HG03342 (cell line): Measurements from ENCODE around the gene MTMR11.

ENCODE experiments used
- ATAC-seq: cut with Tn5 transposase; IDR thresholded peaks from one replicate; pipeline ENCODE4 v1.9.1; 2021; ENCODE audit warnings: mild to moderate bottlenecking, moderate library complexity; ENCODE audit not compliant: unreplicated experiment

The MTMR11 gene

GRCh38 chr1:149937759-149938158 lies 1.1 kb upstream of the MTMR11 start:
- ATAC-seq, result no peak

GRCh38 chr1:149936992-149937705 lies 470 bp upstream of the MTMR11 start:
- ATAC-seq, result no peak

GRCh38 chr1:149934356-149934755 lies 2.3 kb downstream of the MTMR11 start:
- ATAC-seq, result no peak

GRCh38 chr1:149933208-149933607 lies 3.5 kb downstream of the MTMR11 start:
- no peak for ATAC-seq

- ATAC-seq, result no peak
These were observed 4.2 kb downstream of the MTMR11 start for GRCh38 chr1:149932474-149932873.

GRCh38 chr1:149931212-149931790 lies 5.4 kb downstream of the MTMR11 start:
- ATAC-seq, result no peak

- ATAC-seq, result no peak
These were observed 6.8 kb downstream of the MTMR11 start for GRCh38 chr1:149929856-149930255.

- no peak for ATAC-seq
These were observed 8.3 kb downstream of the MTMR11 start for GRCh38 chr1:149928401-149928724.

- ATAC-seq, result peak; percentile 90
These were observed 8.9 kb downstream of the MTMR11 start, which contains the start of gene SF3B4 for GRCh38 chr1:149927563-149928400. Gene SF3B4 (minus strand): TSS chr1:149927803. CDS start chr1:149927759, 44 bp downstream.

GRCh38 chr1:149927056-149927562 lies 9.6 kb downstream of the MTMR11 start:
- ATAC-seq, result no peak

- no peak for ATAC-seq
These were observed 10.4 kb downstream of the MTMR11 start for GRCh38 chr1:149926296-149926695.

GRCh38 chr1:149925751-149926150 lies 10.9 kb downstream of the MTMR11 start:
- no peak for ATAC-seq

GRCh38 chr1:149925345-149925744 lies 11.3 kb downstream of the MTMR11 start:
- no peak for ATAC-seq

GRCh38 chr1:149923626-149924025 lies 13.1 kb downstream of the MTMR11 start:
- no peak for ATAC-seq

- no peak for ATAC-seq
These were observed 19.0 kb downstream of the MTMR11 start, which contains the start of gene SV2A for GRCh38 chr1:149917571-149918144. Gene SV2A (minus strand): TSS chr1:149917844. CDS start chr1:149913840, 4,004 bp downstream.

GRCh38 chr1:149916898-149917252 lies 19.8 kb downstream of the MTMR11 start:
- no peak for ATAC-seq

GRCh38 chr1:149916193-149916897 lies 20.3 kb downstream of the MTMR11 start:
- no peak for ATAC-seq

GRCh38 chr1:149915429-149916192 lies 21.1 kb downstream of the MTMR11 start:
- no peak for ATAC-seq

GRCh38 chr1:149914545-149914944 lies 22.1 kb downstream of the MTMR11 start:
- no peak for ATAC-seq

- no peak for ATAC-seq
These were observed 30.1 kb downstream of the MTMR11 start for GRCh38 chr1:149906570-149907075.
